Upper lobe of left lung (tissue), 4 donors: ENCODE data around the gene PHYHIPL.

Experiments
- CTCF ChIP-seq, 6 experiments: fragments of 450-650 bp in 4 of 6; fragments of 200-600 bp in 2 of 6; sonication (generic) in 2 of 6; IDR thresholded peaks; one replicate each; pipeline ENCODE4 v1.5.1; 2016 to 2019; ENCODE audit warnings: antibody characterized with exemption in 6 of 6
- POLR2A ChIP-seq, 4 donors: fragments of 450-650 bp; IDR thresholded peaks; one replicate each; pipeline ENCODE4 v1.5.1; 2016 to 2017; ENCODE audit warnings: antibody characterized with exemption in 4 of 4, mild to moderate bottlenecking in 2 of 4

- TF ChIP-seq CTCF (IDR thresholded peaks at IDR 0.05) = no peak
- no peak for TF ChIP-seq POLR2A (IDR thresholded peaks at IDR 0.05)
Measured at GRCh38 chr10:59271160-59271559, 94.7 kb downstream of the PHYHIPL start.
